GM12891 (cell line): ENCODE data around the gene MYO1F.

Source experiments
- PAX5 ChIP-seq: IDR thresholded peaks from 2 replicates; pipeline ENCODE4 v1.6.1; 2011; ENCODE audit warnings: low read length, moderate library complexity, mild to moderate bottlenecking; ENCODE audit not compliant: insufficient read depth, severe bottlenecking
- POLR2A ChIP-seq: IDR thresholded peaks from 2 replicates; pipeline ENCODE4 v1.6.1; 2011; ENCODE audit warnings: low read depth, low read length, control low read depth
- POLR2AphosphoS5 ChIP-seq: IDR thresholded peaks from 2 replicates; pipeline ENCODE4 v1.6.1; 2011; ENCODE audit warnings: low read depth, low read length, control low read depth
- POU2F2 ChIP-seq: IDR thresholded peaks from 2 replicates; pipeline ENCODE4 v1.6.1; 2011; ENCODE audit warnings: low read depth, mild to moderate bottlenecking, control low read depth, low read length, moderate library complexity
- SPI1 ChIP-seq: IDR thresholded peaks from 2 replicates; pipeline ENCODE4 v1.6.1; 2011; ENCODE audit warnings: low read depth, low read length, control low read depth
- TAF1 ChIP-seq: IDR thresholded peaks from 2 replicates; pipeline ENCODE4 v1.6.1; 2011; ENCODE audit warnings: low read depth, low read length, control low read depth

DNA sequence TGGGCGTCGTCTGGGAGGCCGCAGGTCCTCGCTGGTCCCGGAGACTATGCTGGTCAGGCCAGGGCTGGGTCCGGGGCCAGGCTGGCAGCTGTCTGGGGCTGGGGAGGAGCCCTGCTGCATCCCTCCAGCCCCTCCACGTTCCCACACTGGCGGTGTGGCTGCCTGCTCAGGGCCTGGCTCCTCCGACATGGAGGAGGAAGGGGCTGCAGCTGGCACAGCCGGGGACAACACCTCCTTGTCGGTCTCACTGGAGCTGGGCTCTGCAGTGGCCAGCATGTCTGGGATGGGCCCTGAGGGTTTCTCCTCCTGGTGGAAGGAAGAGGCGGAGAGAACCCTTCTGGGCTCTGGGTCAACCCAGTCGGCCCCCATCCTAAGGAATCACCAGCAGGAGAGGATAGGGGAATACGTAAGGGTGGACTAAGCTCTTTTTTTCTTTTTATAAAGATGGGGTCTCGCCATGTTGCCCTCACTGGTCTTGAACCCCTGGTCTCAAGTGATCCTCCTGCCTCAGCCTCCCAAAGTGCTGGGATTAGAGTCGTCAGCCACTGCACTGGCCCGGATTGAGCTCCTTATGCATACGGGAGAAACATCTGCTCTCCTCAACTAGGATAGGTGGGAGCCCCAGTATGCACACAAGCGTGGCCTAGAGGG, 64.1 kb downstream of the MYO1F start:
- TF ChIP-seq SPI1 (no peak), POLR2A (no peak), POU2F2 (no peak), POLR2AphosphoS5 (no peak), TAF1 (no peak), PAX5 (no peak)
